Measurements from ENCODE around the gene RNF212B.
"Not testable (repeated sequence)": the region's sequence is repeated elsewhere in the genome, so short reads cannot be mapped to it uniquely, and the experiment has no call there.

Gene RNF212B, protein sequence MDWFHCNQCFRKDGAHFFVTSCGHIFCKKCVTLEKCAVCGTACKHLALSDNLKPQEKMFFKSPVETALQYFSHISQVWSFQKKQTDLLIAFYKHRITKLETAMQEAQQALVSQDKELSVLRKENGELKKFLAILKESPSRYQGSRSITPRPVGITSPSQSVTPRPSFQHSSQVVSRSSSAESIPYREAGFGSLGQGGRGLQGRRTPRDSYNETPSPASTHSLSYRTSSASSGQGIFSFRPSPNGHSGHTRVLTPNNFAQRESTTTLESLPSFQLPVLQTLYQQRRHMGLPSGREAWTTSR

DNA sequence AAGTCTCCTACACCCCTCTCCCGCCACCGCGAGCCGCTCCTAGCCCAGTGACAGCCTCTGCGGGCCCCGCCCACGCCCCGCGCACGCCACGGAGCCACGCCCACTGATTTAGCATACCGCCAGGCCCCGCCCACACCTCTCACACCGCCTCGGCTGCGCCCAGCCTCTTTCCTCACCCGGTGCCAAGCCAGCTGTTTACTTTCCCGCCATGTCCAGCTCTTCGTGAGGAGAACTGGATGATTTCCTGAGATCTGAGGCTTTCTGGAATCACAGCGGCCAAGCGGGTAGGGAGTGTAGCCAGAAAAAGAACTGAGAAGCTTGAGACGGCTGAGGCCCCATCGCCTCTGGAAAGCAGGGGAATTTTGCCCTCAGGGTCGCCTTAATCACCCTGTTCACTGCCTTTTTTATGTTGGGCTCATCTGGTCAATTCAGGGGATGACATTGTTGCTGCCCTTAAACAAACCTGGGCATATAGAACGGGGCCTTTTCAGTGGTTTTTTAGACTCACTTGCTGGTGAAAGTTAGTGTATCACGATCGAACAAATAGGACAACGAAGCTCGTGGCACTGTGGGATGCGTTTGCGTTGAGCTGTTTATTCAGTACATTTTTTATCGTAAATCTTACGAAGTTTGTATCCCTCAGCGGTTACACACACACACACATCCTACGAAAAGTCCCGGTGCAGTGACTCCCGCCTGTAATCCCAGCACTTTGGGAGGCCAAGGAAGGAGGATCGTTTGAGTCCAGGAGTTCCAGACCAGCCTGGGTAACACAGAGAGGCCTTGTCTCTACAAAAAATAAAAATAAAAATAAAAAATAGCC is at the start of gene RNF212B:
Gene RNF212B, plus strand, starts transcription at position 165 of the 823 bp plus-strand sequence. CDS start 2,410 bp downstream, outside the sequence.
- H3K4me3 ChIP-seq (ENCODE audit: low read depth, low read length), result no peak within 1 kb of the TSS
- peak; percentile 73 for DNase-seq (ENCODE audit: low read depth)
- TF ChIP-seq MYC (IDR thresholded peaks at IDR 0.05; ENCODE audit: low read depth, low read length) (no peak), POLR2A (IDR thresholded peaks at IDR 0.05; ENCODE audit: extremely low read depth, insufficient read length) (no peak)
- TF ChIP-seq, protein P1, sequence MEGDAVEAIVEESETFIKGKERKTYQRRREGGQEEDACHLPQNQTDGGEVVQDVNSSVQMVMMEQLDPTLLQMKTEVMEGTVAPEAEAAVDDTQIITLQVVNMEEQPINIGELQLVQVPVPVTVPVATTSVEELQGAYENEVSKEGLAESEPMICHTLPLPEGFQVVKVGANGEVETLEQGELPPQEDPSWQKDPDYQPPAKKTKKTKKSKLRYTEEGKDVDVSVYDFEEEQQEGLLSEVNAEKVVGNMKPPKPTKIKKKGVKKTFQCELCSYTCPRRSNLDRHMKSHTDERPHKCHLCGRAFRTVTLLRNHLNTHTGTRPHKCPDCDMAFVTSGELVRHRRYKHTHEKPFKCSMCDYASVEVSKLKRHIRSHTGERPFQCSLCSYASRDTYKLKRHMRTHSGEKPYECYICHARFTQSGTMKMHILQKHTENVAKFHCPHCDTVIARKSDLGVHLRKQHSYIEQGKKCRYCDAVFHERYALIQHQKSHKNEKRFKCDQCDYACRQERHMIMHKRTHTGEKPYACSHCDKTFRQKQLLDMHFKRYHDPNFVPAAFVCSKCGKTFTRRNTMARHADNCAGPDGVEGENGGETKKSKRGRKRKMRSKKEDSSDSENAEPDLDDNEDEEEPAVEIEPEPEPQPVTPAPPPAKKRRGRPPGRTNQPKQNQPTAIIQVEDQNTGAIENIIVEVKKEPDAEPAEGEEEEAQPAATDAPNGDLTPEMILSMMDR (IDR thresholded peaks at IDR 0.05; ENCODE audit: low read depth, low read length), result no peak
- TF ChIP-seq, protein P2, sequence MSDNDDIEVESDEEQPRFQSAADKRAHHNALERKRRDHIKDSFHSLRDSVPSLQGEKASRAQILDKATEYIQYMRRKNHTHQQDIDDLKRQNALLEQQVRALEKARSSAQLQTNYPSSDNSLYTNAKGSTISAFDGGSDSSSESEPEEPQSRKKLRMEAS (IDR thresholded peaks at IDR 0.05; ENCODE audit: low read depth, low read length), result no peak

DNA sequence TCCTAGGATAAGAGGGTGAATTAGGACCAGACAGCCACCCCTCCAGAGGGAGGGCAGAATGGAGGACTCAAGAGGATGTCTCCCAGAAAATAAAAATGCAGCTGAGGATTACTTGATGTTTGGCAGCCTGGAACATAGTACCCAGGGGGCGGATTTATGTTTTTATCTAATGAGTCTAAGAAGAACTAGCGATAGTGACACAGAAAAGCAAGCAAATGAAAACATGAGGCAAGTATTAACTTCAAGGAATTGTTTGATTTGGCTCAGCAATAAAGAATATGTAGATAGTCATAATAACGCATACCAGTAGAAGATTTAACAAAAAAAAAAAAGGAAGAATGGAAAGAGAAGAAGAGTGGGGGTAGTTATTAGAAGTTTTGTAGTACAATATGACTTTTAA is 44.3 kb upstream of the RNF212B start:
- TF ChIP-seq MYC (IDR thresholded peaks at IDR 0.05; ENCODE audit: low read depth, low read length) (no peak), POLR2A (IDR thresholded peaks at IDR 0.05; ENCODE audit: extremely low read depth, insufficient read length) (no peak)
- TF ChIP-seq, protein P2 (IDR thresholded peaks at IDR 0.05; ENCODE audit: low read depth, low read length), result no peak
- TF ChIP-seq, protein P1 (IDR thresholded peaks at IDR 0.05; ENCODE audit: low read depth, low read length), result no peak
- DNase-seq (ENCODE audit: low read depth), result no peak
- H3K4me3 ChIP-seq (ENCODE audit: low read depth, low read length), result no peak overlapping the region

DNA sequence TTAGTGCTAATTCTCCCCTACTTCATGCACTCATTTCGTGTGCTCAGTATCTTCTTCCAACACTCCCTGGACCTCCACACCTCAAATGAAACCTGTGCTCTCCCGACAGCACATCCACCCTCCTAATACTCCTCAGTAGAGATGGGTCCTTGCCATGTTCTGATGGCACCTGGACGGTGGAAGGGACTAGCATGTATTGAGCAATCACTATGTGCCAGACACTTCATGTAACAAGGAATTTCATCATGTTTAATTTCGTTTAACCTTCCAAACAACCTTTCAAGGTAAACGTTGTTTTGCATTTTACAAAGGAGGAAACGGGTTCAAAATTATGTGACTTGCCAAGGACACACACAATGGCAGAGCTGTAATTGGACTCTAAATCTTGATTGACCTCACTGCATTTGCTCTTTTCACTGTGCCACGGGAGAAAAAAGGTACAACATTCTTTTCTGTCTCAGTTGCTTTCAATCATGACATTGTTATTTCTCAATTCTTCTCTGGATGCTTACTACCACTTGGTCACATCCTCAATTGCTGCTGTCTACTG is 42.1 kb upstream of the RNF212B start:
- no peak for DNase-seq (ENCODE audit: low read depth)
- TF ChIP-seq, protein P1 (IDR thresholded peaks at IDR 0.05; ENCODE audit: low read depth, low read length), result no peak
- no peak for TF ChIP-seq POLR2A (IDR thresholded peaks at IDR 0.05; ENCODE audit: extremely low read depth, insufficient read length)
- no peak for TF ChIP-seq MYC (IDR thresholded peaks at IDR 0.05; ENCODE audit: low read depth, low read length)
- TF ChIP-seq, protein P2 (IDR thresholded peaks at IDR 0.05; ENCODE audit: low read depth, low read length), result no peak
- H3K4me3 ChIP-seq (ENCODE audit: low read depth, low read length), result no peak overlapping the region

DNA sequence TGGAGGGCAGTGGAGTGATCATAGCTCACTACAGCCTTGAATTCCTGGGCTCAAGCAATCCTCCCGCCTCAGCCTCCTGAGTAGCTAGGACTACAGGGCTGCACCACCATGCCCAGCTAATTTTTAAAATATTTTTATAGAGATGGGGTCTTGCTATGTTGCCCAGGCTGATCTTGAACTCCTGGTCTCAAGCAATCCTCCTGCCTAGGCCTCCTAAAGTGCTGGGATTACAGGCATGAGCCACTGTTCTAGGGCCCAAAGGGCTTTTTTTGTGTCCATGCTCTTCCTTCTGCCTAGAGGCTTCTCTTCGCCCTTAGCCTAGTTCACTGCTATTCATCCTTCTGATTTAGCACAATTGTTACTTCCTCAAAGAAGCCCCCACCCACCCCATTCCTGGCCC is 41.2 kb upstream of the RNF212B start:
- H3K4me3 ChIP-seq (ENCODE audit: low read depth, low read length); DNase-seq (ENCODE audit: low read depth): not testable (repeated sequence)

DNA sequence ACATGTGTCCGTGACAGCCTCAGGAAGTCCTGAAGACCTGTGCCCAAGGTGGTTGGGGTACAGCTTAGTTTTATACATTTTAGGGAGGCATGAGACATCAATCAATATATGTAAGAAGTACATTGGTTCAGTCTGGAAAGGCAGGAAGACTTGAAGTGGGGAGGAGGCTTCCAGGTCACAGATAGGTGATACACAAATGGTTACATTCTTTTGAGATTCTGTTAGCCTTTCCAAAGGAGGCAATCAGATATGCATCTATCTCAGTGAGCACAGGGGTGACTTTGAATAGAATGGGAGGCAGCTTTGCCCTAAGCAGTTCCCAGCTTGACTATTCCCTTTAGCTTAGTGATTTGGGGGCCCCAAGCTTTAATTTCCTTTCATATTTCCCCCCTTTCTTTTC is 38.6 kb upstream of the RNF212B start:
- not testable (repeated sequence) for DNase-seq (ENCODE audit: low read depth); H3K4me3 ChIP-seq (ENCODE audit: low read depth, low read length)

DNA sequence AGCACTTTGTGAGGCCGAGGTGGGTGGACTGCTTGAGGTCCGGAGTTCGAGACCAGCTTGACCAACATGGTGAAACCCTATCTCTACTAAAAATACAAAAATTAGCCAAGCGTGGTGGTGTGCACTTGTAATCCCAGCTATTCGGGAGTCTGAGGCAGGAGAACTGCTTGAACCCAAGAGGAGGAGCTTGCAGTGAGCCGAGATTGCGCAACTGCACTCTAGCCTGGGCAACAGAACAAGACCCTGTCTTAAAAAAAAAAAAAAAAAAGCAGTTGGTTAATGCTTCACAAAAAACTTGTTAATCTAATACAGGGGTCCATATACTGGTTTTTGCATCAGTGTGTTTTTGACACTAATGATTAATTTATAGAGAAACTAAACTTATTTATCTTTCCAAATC is 35.7 kb upstream of the RNF212B start:
- DNase-seq (ENCODE audit: low read depth), result no peak
- TF ChIP-seq MYC (IDR thresholded peaks at IDR 0.05; ENCODE audit: low read depth, low read length), result no peak
- H3K4me3 ChIP-seq (ENCODE audit: low read depth, low read length), result no peak overlapping the region

DNA sequence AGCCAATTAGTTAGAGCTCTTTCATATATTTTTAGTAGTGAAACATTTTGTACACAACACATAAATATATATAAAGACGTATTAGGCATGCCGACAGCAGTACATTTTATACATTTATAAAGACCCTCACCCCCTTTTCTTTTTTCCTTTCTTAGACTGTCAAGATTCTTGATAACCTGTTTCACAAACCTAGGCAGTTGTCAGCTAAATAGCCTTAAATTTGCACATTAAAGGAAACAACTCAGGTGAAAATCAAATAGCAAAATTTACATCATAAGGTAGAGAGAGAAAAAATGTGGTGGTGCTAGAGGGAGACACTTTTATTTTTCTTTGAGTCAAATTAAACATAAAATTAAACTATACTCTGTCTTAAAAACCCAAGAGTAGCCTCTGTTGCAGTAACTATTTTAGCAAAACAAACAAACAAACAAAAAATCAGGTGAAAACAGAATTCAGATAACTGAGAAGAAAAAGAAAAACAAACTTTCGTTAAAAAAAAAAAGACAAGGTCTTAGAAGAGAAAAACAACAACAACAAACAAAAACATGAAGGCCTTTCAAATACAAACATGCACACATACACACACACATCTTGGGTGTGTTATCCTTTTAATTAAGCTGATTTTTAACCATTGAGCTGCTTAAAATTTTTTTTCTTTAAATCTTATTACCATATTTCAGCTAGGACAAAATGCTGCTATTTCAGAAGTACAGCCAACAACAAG is 31.2 kb upstream of the RNF212B start:
- DNase-seq (ENCODE audit: low read depth), result no peak
- TF ChIP-seq MYC (IDR thresholded peaks at IDR 0.05; ENCODE audit: low read depth, low read length) (no peak), POLR2A (IDR thresholded peaks at IDR 0.05; ENCODE audit: extremely low read depth, insufficient read length) (no peak)
- TF ChIP-seq, protein P1 (IDR thresholded peaks at IDR 0.05; ENCODE audit: low read depth, low read length), result no peak
- TF ChIP-seq, protein P2 (IDR thresholded peaks at IDR 0.05; ENCODE audit: low read depth, low read length), result no peak
- no peak overlapping the region for H3K4me3 ChIP-seq (ENCODE audit: low read depth, low read length)
